ENCODE results near the gene ATF5. TPM values are rescaled to one million over a fixed set of nuclear protein-coding genes. Genes with fewer than 3 reads are reported as not detected.

ATF5 gene
- total and polyA plus RNA-seq, 2 of the 8 experiments (the other 6 are each of a cell fraction or from before 2014, with no cell fraction given), result 6.2 to 13.1 TPM

DNA sequence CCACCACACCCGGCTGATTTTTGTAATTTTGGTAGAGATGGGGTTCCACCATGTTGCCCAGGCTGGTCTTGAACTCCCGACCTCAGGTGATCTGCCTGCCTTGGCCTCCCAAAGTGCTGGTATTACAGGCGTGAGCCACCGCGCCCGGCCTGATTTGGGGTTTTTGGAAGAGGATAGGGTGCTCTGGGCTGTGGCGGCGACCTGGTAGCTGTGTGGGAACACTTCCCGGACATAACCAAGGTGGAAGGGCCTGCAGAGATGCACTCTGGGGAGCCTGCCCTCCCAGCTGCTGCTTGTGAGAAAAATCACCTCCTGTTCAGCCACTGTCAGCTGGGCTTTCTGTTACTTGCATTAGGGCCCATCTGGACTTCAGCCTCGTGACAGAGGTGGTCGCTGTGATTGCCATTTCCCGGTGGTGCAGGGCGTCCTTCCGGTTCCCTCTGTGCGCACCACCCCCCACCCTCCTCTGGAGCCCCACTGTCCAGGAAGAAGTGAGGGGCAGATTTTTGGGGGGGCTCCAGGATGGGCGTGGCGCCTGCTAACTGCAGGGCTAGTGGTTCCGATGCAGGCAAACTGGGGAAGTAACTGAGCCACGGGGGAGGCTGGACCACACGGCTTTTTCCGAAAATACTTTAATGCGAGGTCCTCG is 39.8 kb upstream of the ATF5 start:
- peaks cover 2 to 18% (median 6%) of the 10 kb centered on the region in 4 experiments; a peak in 6 of 8 replicates for H3K36me3 ChIP-seq (ENCODE audit: control insufficient read depth in 2 of 4, insufficient read depth in 4 of 4, low read length in 3 of 4)
- no peak overlapping the region for H3K9ac ChIP-seq (replicated peaks in 1 of 4; ENCODE audit: extremely low read depth in 1 of 4, low read depth in 3 of 4, low read length in 3 of 4)
- no peak overlapping the region for H3K4ac ChIP-seq (replicated peaks; ENCODE audit: insufficient read length, low read depth, low read length)
- peaks cover 2% of the 10 kb centered on the region; the same call in 1 of the 2 replicates for H3K23me2 ChIP-seq (ENCODE audit: low read depth, low read length)
- H3K14ac ChIP-seq (ENCODE audit: insufficient read length), result no peak overlapping the region
- no peak overlapping the region for H4K91ac ChIP-seq (replicated peaks; ENCODE audit: insufficient read length, low read length)
- H3K18ac ChIP-seq (ENCODE audit: extremely low read depth, low read length), result no peak overlapping the region
- no peaks in the 10 kb centered on the region for H3K79me1 ChIP-seq (ENCODE audit: low read depth, low read length)
- H4K20me1 ChIP-seq (replicated peaks in 1 of 2; ENCODE audit: control insufficient read depth in 1 of 2, insufficient read depth in 2 of 2, low read length in 2 of 2), result peaks cover 0 to 5% of the 10 kb centered on the region in 2 experiments
- no peak overlapping the region; the same call in 1 of the 2 replicates for H4K8ac ChIP-seq (ENCODE audit: extremely low read depth, insufficient read depth, low read length)
- no peak for FAIRE-seq
- no peak overlapping the region for H3K4me3 ChIP-seq (ENCODE audit: extremely low read depth in 1 of 4, insufficient read depth in 2 of 4, low read depth in 3 of 4, low read length in 4 of 4)
- ChIA-PET POLR2A (ENCODE audit: partially characterized antibody) (interaction anchor here (0.9 to 9.5 kb wide), 10 partner anchors 8 to 213 kb away, joined by 3 to 82 read pairs (median 6); partner anchors contain the start of genes AKT1S1, ATF5, NUP62 and TBC1D17), CTCF (ENCODE audit: partially characterized antibody) (interaction anchor here (0.6 to 1.5 kb wide), 7 partner anchors 11 to 601 kb away, joined by 3 to 9 read pairs (median 3); no protein-coding TSS in a partner anchor)
- H3K56ac ChIP-seq (replicated peaks; ENCODE audit: insufficient read length, low read depth, low read length), result no peak overlapping the region
- no peak for TF ChIP-seq MAFK (IDR thresholded peaks at IDR 0.05; ENCODE audit: low read depth, low read length)
- TF ChIP-seq POLR2AphosphoS5 (IDR thresholded peaks at IDR 0.05; ENCODE audit: low read depth, low read length), result no peak
- TF ChIP-seq BCL11A (IDR thresholded peaks at IDR 0.05; ENCODE audit: low read depth in 2 of 2, low read length in 2 of 2), result no peak
- TF ChIP-seq, protein P1, sequence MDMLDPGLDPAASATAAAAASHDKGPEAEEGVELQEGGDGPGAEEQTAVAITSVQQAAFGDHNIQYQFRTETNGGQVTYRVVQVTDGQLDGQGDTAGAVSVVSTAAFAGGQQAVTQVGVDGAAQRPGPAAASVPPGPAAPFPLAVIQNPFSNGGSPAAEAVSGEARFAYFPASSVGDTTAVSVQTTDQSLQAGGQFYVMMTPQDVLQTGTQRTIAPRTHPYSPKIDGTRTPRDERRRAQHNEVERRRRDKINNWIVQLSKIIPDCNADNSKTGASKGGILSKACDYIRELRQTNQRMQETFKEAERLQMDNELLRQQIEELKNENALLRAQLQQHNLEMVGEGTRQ (IDR thresholded peaks at IDR 0.05; ENCODE audit: low read length), result no peak
- no peak overlapping the region for H4K5ac ChIP-seq (ENCODE audit: insufficient read length, low read depth, low read length)
- H2AK5ac ChIP-seq (ENCODE audit: low read depth, low read length), result no peak overlapping the region
- peaks cover 0 to 10% (median 8%) of the 10 kb centered on the region in 4 experiments; a peak in 5 of 7 replicates for H3K4me1 ChIP-seq (replicated peaks in 1 of 4; ENCODE audit: control insufficient read depth in 3 of 4, insufficient read depth in 4 of 4, low read length in 3 of 4)
- H3K9me3 ChIP-seq (ENCODE audit: insufficient read depth in 2 of 2, low read depth in 1 of 2, low read length in 1 of 2), result peaks cover 0 to 10% of the 10 kb centered on the region in 2 experiments; a peak in 3 of 4 replicates
- no peak overlapping the region for H2BK12ac ChIP-seq (ENCODE audit: low read depth, low read length)
- H3K27me3 ChIP-seq (replicated peaks in 1 of 4; ENCODE audit: control insufficient read depth in 3 of 4, extremely low read depth in 1 of 4, insufficient read depth in 3 of 4, low read length in 3 of 4), result peaks cover 0 to 11% (median 6%) of the 10 kb centered on the region in 4 experiments; a peak in 4 of 7 replicates
- H2BK120ac ChIP-seq (replicated peaks; ENCODE audit: low read depth, low read length), result no peak overlapping the region
- H2BK15ac ChIP-seq (ENCODE audit: low read length), result no peak overlapping the region
- WGBS, 2 experiments (ENCODE audit: extremely low coverage in 1 of 2, insufficient coverage in 1 of 2, insufficient read length in 1 of 2, insufficient replicate concordance in 2 of 2, low coverage in 1 of 2, low lambda C conversion rate in 2 of 2, missing lambda C conversion rate in 1 of 2), result 95% methylated on average over 20 of the region's 23 CpGs; no CpG with 5 or more reads in 1 of the 2 experiments
- H2BK5ac ChIP-seq (ENCODE audit: low read depth, low read length), result no peak overlapping the region
- no peak overlapping the region for H3K27ac ChIP-seq (ENCODE audit: low read depth, low read length)
- H3K23ac ChIP-seq (ENCODE audit: insufficient read length), result no peak overlapping the region
- DNase-seq (ENCODE audit: low read depth in 1 of 2, low spot score in 2 of 2), result no peak
- H2AFZ ChIP-seq (ENCODE audit: low read length), result no peak overlapping the region
- no peak overlapping the region; a peak in 1 of 4 replicates for H3K4me2 ChIP-seq (ENCODE audit: insufficient read depth in 1 of 2, low read depth in 2 of 2, low read length in 2 of 2)
- H3K79me2 ChIP-seq (ENCODE audit: control insufficient read depth in 1 of 2, insufficient read depth in 2 of 2, low read length in 2 of 2), result no peaks in the 10 kb centered on the region
- no peak overlapping the region for H2BK20ac ChIP-seq (ENCODE audit: low read length)

Measured in H1 (cell line).